Body of pancreas (tissue), 4 donors: ENCODE measurements around the gene FBXO22. TPM values are rescaled to one million over a fixed set of nuclear protein-coding genes. Genes with fewer than 3 reads are reported as not detected.
"Not testable (repeated sequence)": the region's sequence is repeated elsewhere in the genome, so short reads cannot be mapped to it uniquely, and the experiment has no call there.

ENCODE experiments used
- ATAC-seq: fragments of 150-250 bp; one replicate; pipeline ENCODE4 v1.9.1; 2016
- DNase-seq, 4 donors: peaks; one replicate each; pipeline ENCODE4 v3.0.0-alpha.2; 2019
- H3K27ac ChIP-seq, 4 donors: fragments of 200-600 bp; sonication (generic); 1 replicate in 3 of 4; 2 replicates in 1 of 4; pipeline versions ENCODE4 v1.5.1 to v1.6.1; 2016 to 2019; ENCODE audit warnings: mild to moderate bottlenecking in 1 of 4, mixed read lengths in 1 of 4, moderate library complexity in 1 of 4
- H3K27me3 ChIP-seq, 2 donors: fragments of 200-600 bp; sonication (generic); one replicate each; pipeline ENCODE4 v1.6.0; 2016; ENCODE audit warnings: mild to moderate bottlenecking in 1 of 2
- H3K36me3 ChIP-seq, 2 donors: fragments of 200-600 bp; sonication (generic); replicated peaks in 1 of 2; 2 replicates each; pipeline ENCODE4 v1.5.1; 2016; ENCODE audit warnings: low read depth in 2 of 2; ENCODE audit not compliant: insufficient read depth in 1 of 2
- H3K4me1 ChIP-seq: fragments of 200-600 bp; sonication (generic); one replicate; pipeline ENCODE4 v1.6.0; 2016
- H3K4me3 ChIP-seq, 2 donors: fragments of 200-600 bp; sonication (generic); 1 replicate in 1 of 2; 2 replicates in 1 of 2; pipeline ENCODE4 v1.5.1; 2016 to 2019
- H3K9me3 ChIP-seq, 3 donors: fragments of 200-600 bp; sonication (generic); 1 replicate in 2 of 3; 2 replicates in 1 of 3; pipeline ENCODE4 v1.5.1; 2016
- CTCF ChIP-seq, 7 experiments: fragments of 450-650 bp in 4 of 7; fragments of 200-600 bp in 3 of 7; sonication (generic) in 3 of 7; IDR thresholded peaks; one replicate each; pipeline ENCODE4 v1.5.1; 2016 to 2019; ENCODE audit warnings: antibody characterized with exemption in 7 of 7
- POLR2A ChIP-seq, 3 donors: fragments of 450-650 bp; IDR thresholded peaks; one replicate each; pipeline ENCODE4 v1.6.1; 2016; ENCODE audit warnings: antibody characterized with exemption in 3 of 3, mild to moderate bottlenecking in 2 of 3
- WGBS, 2 donors: methylation state at CpG; one replicate each; pipeline ENCODE4 v1.1.5; 2017; 5-methylcytosine and 5-hydroxymethylcytosine counted together
- intact Hi-C: fragments of 100-400 bp; cut with DNase I; formaldehyde crosslinking; loops from one replicate; pipeline ENCODE4 v1.15.1; 2023
- small RNA-seq: library from RNA; depleted of rRNA; stranded (forward); fragments of <200 nt; gene quantifications from one replicate; pipeline ENCODE3, GENCODE V24; 2016
- total RNA-seq, 2 donors: library from RNA; depleted of rRNA; stranded (reverse); fragments of >200 nt; gene quantifications; one replicate each; pipeline ENCODE4 v1.1.0, GENCODE V29; 2016

Gene FBXO22
- total RNA-seq, 2 donors from 2014 or later, result 13.5 to 23.9 TPM

- intact Hi-C loops, result no loop called here
- Histone ChIP-seq H3K27me3 (no peaks in the 10 kb centered on the region), H3K4me3 (no peak overlapping the region), H3K9me3 (no peaks in the 10 kb centered on the region), H3K27ac (peak overlapping the region in 3 of 4 donors; percentile 6 to 73 (median 6)), H3K36me3 (no peaks in the 10 kb centered on the region), H3K4me1 (peaks cover 60% of the 10 kb centered on the region)
- DNase-seq (no peak), ATAC-seq (no peak)
- 56% methylated on average over 2 of the region's 2 CpGs for WGBS, 2 donors
- TF ChIP-seq POLR2A (IDR thresholded peaks at IDR 0.05), result no peak
- TF ChIP-seq CTCF (IDR thresholded peaks at IDR 0.05), result no peak
Measured at GRCh38 chr15:75982468-75982867, 78.8 kb downstream of the FBXO22 start.

- H3K4me3 ChIP-seq, H3K27ac ChIP-seq, H3K27me3 ChIP-seq, H3K9me3 ChIP-seq, intact Hi-C loops, ATAC-seq, H3K36me3 ChIP-seq, DNase-seq: not testable (repeated sequence)
- 95 to 96% methylated on average over 3 of the region's 3 CpGs for WGBS, 2 donors
- H3K4me1 ChIP-seq, result peaks cover 49% of the 10 kb centered on the region
Measured at GRCh38 chr15:75984706-75985105, 81.0 kb downstream of the FBXO22 start.

- Histone ChIP-seq H3K27ac (no peak overlapping the region), H3K36me3 (no peaks in the 10 kb centered on the region), H3K4me1 (peaks cover 47% of the 10 kb centered on the region), H3K4me3 (no peak overlapping the region), H3K9me3 (no peaks in the 10 kb centered on the region), H3K27me3 (no peaks in the 10 kb centered on the region)
- intact Hi-C loops, result no loop called here
- TF ChIP-seq POLR2A (IDR thresholded peaks at IDR 0.05), result no peak
- TF ChIP-seq CTCF (IDR thresholded peaks at IDR 0.05), result no peak
- no peak for DNase-seq
- WGBS, 2 donors, result 28 to 32% methylated on average over 1 of the region's 1 CpG
- ATAC-seq, result no peak
Measured at GRCh38 chr15:75985971-75986370, 82.3 kb downstream of the FBXO22 start.

- Histone ChIP-seq H3K4me1 (peaks cover 24% of the 10 kb centered on the region), H3K4me3 (no peak overlapping the region), H3K27me3 (no peaks in the 10 kb centered on the region), H3K27ac (no peak overlapping the region), H3K36me3 (no peaks in the 10 kb centered on the region), H3K9me3 (no peaks in the 10 kb centered on the region)
- TF ChIP-seq POLR2A (IDR thresholded peaks at IDR 0.05) (no peak), CTCF (IDR thresholded peaks at IDR 0.05) (no peak)
- intact Hi-C loops, result no loop called here
- 79 to 81% methylated on average over 2 of the region's 2 CpGs for WGBS, 2 donors
- ATAC-seq (no peak), DNase-seq (no peak)
Measured at GRCh38 chr15:75989045-75989444, 85.4 kb downstream of the FBXO22 start.

GRCh38 chr15:75989875-75990274 lies 86.2 kb downstream of the FBXO22 start:
- DNase-seq, result peak in 2 of 4 donors; percentile 13 to 22
- intact Hi-C loops, result no loop called here
- peaks cover 29% of the 10 kb centered on the region for H3K4me1 ChIP-seq
- no peak for TF ChIP-seq CTCF (IDR thresholded peaks at IDR 0.05)
- no peak for TF ChIP-seq POLR2A (IDR thresholded peaks at IDR 0.05)
- H3K9me3 ChIP-seq, result no peaks in the 10 kb centered on the region
- no peaks in the 10 kb centered on the region for H3K27me3 ChIP-seq
- H3K36me3 ChIP-seq, result no peaks in the 10 kb centered on the region
- H3K27ac ChIP-seq, result peak overlapping the region in 2 of 4 donors; percentile 23 to 32
- peak; percentile 33 for ATAC-seq
- no peak overlapping the region for H3K4me3 ChIP-seq
- 39 to 46% methylated on average over 7 of the region's 7 CpGs for WGBS, 2 donors

Small RNA genes within 50 kb of the gene (small RNA-seq; reads per million reads assigned to genes)
- gene RN7SL510P, result not detected

Other genes with a start within 250 kb of the FBXO22 start
- 10 to 100 TPM in 1 of 2 donors, 1 to 10 TPM in 1; 3.1 to 13.8 TPM for gene CSPG4, start 191.0 kb upstream of the FBXO22 start, total RNA-seq
- gene UBE2Q2, start 60.4 kb upstream of the FBXO22 start, total RNA-seq, result 10 to 100 TPM; 15.2 to 15.8 TPM
- gene NRG4, start 108.5 kb downstream of the FBXO22 start, total RNA-seq, result 10 to 100 TPM; 11.5 to 20.5 TPM
- gene TMEM266, start 156.1 kb downstream of the FBXO22 start, total RNA-seq, result 1 to 10 TPM in 1 of 2 donors, under 1 TPM in 1; 0.66 to 9.1 TPM